Measurements from ENCODE around the gene ZNF625.

The ZNF625 gene

GRCh38 chr19:12156223-12157058 is at the start of gene ZNF625:
Gene ZNF625, minus strand, starts transcription at chr19:12156734. Its CDS starts 176 bp downstream, at chr19:12156558.
- no peak for DNase-seq

DNA sequence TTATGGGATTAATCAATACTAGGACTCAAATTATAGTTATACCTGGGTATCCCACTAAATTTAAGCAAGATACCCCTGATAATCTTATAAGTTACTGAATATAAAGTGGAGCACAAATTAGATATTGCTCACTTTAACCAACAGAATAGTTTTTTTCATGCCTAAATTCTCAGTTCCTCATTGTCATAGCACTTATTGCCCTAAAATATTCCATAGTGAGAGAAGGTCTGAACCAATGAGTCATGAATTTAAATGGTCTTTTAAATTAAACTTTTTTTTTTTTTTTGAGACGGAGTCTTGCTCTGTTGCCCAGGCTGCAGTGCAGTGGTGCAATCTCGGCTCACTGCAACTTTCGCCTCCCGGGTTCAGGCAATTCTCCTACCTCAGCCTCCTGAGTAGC is 48.8 kb upstream of the ZNF625 start:
- DNase-seq = no peak

GRCh38 chr19:12202250-12202649 is 45.7 kb upstream of the ZNF625 start:
- no peak for DNase-seq

- DNase-seq = no peak
Measured at GRCh38 chr19:12199757-12200419, 43.4 kb upstream of the ZNF625 start.

DNA sequence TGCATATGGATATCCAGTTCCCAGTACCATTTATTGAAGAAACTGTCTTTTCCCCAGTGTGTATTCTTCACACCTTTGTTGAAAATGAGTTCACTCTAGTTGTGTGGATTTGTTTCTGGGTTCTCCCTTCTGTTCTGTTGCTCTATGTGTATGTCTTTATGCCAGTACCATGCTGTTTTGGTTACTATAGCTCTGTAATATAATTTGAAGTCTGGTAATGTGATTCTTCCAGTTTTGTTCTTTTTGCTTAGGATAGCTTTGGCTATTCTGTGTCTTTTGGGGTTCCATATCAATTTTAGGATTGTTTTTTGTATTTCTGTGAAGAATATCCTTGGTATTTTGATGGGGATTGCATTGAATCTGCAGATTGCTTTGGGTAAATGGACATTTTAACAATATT is 41.6 kb upstream of the ZNF625 start:
- no peak for DNase-seq

DNA sequence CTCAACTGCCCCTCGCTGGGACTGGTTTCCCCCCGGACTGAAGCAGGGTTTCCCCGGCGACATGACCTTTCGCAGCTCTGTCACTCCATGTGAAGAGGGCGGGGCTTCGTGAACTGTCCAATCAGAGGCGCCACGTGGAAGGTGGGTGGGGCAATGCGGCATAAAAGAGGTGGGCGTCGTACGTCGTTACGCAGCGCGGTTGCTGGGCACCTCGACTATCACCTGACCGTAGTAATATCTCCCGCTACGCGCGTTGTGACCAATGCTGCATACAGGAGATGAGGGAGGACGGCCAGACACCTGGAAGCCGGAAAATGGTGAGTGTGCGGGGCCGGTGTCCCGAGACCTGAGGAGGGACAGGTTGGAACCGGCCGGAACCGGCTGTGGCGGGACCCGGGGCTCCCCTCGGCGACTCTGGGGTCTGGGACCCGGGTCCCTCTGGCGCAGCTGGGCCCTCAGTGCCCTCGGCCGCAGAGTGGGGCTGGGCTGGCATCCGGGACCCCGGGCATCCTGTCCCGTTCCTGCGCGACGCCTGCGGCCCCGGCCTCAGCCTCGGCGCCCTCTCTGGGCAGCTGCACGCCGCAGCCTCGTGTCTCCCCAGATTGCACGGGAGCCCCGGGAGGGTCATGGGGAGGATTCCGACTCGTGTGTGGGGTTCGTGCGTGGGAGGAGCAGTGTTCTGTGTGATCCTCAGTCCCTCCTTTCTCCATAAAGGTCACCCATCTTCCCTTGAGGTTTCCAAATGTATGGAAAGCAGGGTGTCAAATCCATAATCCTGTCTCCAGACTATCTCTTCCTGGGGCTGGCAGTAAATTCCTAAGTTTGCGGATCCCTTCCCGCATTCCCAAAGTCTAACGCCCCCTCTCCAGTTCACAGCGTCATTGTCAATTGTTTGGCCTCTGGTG is 38.5 kb upstream of the ZNF625 start:
- no peak for DNase-seq

DNA sequence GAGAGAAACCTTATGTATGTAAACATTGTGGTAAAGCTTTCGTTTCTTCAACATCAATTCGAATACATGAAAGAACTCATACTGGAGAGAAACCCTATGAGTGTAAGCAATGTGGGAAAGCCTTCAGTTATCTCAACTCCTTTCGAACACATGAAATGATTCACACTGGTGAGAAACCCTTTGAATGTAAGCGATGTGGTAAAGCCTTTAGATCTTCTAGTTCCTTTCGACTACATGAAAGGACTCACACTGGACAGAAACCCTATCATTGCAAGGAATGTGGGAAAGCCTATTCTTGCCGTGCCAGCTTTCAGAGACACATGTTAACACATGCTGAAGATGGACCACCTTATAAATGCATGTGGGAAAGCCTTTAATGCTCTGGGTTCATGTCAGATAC is 31.1 kb upstream of the ZNF625 start:
- no peak for DNase-seq

- no peak for DNase-seq
Measured at GRCh38 chr19:12180377-12180776, 23.8 kb upstream of the ZNF625 start.

- DNase-seq = no peak
Measured at GRCh38 chr19:12166626-12167025, 10.1 kb upstream of the ZNF625 start.

- DNase-seq = no peak
Measured at GRCh38 chr19:12163826-12164225, 7.3 kb upstream of the ZNF625 start.

DNA sequence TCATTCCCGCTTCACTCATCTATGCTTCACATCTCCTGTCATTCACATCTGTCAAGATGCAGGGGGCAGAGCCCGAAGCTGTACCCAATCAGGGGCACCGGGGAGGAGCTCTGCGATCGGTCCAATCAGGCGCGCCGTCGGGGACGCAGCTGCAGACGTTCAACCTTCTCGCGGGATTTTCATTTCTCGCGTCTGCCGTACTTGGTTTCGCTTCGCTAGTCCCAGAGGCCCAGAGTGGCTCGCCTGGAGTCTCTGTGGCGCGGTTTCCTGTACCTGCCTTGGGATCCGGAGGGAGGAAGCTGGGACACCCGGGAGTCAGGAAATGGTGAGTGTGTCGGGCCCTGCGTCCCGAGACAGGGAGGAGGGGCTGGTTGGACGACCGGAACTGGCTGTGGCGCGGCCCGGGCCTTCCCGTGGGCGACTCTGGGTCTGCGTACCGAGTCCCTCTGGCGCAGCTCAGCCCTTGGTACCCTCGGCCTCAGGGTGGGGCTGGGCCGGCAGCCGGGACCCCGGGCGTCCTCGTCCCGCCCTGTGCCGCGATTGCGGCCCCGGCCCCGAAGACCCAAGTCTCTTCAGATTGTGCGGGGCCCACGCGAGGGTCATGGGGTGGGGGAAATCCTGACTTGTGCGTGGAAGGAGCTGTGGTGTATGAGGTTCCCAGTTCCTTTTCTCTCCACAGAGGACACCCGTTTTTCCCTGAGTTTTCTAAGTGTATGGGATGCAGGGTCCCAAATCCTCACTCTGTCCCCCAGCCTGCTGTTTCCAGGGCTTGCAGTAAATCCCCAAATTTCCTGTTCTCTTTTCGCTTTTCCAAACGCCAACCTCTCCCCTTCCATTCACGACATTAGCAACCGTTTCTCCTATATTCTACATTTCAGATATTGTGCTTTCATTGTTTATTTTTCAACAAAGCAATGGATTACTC is 6.6 kb upstream of the ZNF625 start, which contains the start of gene ZNF136:
ZNF136 (plus strand) TSS at position 215 of the 925 bp plus-strand sequence; CDS start at position 323, 108 bp downstream.
- peak; percentile 90 to 96 for DNase-seq

DNA sequence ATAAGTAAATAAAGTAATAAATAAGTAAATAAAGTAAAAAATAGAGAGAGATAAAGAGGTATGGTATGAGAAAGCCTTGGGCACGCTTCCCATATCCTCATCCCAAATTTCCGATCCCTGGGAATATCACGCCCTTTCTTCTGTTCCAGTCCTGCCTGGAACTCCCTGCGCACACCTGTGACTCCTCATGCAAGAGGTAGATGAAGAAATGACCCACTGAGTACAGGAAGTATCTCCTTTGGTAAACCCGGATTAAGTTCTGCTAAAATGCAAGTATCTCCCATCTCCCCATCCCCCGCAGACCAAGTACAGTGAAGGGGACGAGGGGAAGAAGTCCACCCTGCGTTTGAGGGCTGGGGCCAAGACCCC is 6.0 kb upstream of the ZNF625 start:
- no peak for DNase-seq

GRCh38 chr19:12159773-12160414 is 3.4 kb upstream of the ZNF625 start:
- no peak for DNase-seq

DNA sequence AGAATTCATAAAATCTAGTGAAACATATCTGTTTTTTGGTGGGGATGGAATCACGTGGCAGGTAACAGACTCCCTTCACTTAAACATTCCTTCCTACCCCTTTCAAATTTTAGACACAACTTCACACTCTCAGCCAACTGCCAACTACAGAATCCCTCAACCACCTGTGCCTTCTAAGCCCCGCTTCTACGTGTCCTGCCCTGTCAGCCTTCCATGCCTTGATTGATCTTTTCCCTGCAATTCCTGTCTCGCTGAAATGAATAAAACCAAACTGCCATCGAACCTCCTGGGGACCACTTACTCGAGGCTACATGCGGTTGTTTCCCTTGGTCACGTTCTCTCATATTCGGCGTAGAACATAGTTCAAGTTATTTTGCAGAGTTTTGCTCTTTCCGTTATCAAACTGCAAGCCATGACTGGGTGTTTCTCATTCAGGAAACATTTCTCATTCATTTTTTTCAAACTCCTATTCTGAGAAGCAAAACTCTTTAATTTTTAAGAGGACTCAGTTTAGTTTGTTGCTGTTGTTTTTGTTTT is 1.1 kb downstream of the ZNF625 start:
- no peak for DNase-seq

- no peak for DNase-seq
Measured at GRCh38 chr19:12145348-12145747, 11.2 kb downstream of the ZNF625 start.

DNA sequence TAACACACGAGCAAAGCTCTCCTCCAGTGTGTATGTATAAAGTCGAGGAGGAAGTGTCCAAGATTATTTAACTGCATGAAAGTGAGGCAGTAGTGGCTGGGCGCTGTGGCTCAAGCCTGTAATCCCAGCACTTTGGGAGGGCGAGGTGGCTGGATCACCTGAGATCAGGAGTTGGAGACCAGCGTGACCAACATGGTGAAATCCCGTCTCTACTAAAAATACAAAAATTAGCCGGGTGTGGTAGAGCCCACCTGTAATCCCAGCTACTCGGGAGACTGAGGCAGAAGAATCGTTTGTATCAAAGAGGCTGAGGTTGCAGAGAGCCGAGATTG is 15.2 kb downstream of the ZNF625 start:
- DNase-seq = no peak

DNA sequence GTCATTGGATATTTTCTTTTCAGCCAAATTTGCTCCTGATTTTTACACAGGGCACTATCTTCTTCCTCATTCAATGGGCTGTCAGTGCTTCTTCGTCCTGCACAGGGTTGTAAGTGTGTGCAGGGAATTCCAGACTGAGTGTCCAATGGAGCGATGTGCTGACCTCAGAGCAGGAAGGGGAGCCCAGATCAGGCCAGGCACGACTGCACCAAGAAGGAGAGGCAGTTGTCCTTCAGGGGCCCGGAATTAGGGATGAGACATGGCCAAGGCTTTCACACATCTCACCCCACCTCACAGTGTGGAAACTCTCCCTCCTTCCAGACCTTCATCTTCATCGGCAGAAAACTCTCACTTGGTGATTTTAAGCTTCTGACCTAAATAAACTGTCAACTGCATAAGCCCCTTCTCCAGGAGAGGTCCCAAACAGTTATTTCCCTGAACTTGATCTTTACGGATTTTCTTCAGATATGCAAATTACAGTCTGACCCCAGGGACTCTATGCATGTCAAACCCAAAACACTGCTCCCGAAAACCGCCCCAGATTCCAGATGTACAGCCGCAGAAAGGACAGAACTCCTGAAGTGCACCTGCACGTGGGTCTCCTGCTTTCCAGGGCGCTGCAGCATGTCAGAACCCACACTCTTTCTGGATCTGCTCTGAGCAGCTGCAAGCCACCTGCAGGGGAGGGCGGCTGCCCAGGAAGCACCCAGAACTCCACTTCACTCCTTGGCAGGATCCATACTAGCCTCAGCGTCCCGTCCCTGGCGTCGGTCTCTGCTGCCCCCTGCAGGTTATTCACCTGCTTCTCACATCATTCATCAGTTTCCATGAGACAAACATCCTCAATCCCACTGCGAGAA is 15.8 kb downstream of the ZNF625 start:
- peak; percentile 68 to 81 for DNase-seq

DNA sequence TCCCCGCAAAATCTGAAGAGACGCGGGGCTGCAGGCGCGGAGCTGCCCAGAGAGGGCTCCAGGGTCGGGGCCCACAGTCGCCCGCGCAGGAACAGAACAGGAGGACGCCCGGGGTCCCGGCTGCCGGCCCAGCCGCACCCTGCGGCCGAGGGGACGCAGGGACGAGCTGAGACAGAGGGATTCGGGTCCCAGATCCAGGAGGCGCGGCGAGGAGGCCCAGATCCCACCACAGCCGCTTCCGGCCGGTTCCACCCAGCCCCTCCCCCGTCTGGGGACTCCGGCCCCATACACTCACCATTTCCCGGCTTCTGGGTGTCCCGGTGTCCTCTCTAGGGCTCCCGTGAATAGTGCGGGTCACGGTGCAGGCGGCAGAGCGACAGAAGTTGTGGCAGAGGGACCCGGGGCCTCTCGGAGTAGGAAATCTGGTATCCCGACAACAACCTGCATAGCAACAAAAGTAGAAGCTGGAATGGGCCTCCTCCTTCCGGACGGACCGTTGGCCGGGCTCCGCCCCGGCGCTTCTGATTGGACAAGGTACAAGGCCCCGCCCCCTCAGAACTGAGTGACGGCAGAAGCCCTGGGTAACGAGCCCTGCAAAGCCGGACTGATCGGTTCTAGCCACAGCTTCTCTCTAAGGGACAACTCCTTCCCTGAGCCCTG is 16.5 kb downstream of the ZNF625 start, which contains the start of gene ZNF20:
ZNF20 (minus strand) TSS at position 466 of the 660 bp plus-strand sequence; CDS start at position 298, 168 bp downstream.
- DNase-seq = peak; percentile 66 to 90

DNA sequence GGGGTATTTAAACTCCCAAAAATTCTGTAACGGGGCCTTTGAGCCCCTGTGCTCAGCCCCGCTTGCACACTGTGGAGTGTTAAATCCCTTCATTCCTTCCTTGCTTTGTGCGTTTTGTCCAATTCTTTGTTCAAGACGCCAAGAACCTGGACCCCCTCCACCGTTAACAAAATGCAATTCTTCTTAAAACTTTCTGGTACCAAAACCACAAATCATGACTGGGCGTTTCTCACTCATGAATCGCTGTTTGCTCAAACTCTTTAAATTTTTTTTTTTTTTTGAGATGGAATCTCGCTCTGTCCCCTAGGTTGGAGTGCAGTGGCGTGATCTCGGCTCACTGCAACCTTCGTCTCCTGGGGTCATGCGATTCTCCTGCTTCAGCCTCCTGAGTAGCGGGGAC is 17.3 kb downstream of the ZNF625 start:
- DNase-seq = no peak
